NCI-H748 treated with DMSO at 0.1 percent for 48 hours (cell line): ENCODE measurements around the gene INPP5B.
"Not testable (repeated sequence)": the region's sequence is repeated elsewhere in the genome, so short reads cannot be mapped to it uniquely, and the experiment has no call there.

Experiments used
- DNase-seq: peaks from one replicate; lab custom pipeline; 2025; lab: John Stamatoyannopoulos, UW

Gene INPP5B

GRCh38 chr1:37948166-37948565, 1.3 kb upstream of the INPP5B start:
- no peak for DNase-seq

- no peak for DNase-seq
Measured at GRCh38 chr1:37947364-37947763, 511 bp upstream of the INPP5B start.

- DNase-seq: no peak
Measured at GRCh38 chr1:37945743-37946702, 830 bp downstream of the INPP5B start.

DNA sequence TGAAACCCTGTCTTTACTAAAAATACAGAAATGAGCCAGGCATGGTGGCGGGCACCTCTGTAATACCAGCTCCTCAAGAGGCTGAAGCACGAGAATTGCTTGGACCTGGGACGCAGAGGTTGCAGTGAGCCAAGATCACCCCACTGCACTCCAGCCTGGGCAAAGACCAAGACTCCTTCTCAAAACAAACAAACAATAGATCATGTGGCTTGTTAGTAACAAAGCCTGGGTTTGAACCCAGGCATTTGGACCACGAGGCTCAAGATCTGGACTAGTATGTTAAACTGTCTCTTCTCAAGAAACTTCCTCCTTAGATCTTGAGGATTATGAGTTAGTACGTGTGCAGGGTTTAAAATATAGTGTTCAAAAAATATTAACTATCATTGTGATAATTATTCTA, 1.6 kb downstream of the INPP5B start:
- DNase-seq: no peak

DNA sequence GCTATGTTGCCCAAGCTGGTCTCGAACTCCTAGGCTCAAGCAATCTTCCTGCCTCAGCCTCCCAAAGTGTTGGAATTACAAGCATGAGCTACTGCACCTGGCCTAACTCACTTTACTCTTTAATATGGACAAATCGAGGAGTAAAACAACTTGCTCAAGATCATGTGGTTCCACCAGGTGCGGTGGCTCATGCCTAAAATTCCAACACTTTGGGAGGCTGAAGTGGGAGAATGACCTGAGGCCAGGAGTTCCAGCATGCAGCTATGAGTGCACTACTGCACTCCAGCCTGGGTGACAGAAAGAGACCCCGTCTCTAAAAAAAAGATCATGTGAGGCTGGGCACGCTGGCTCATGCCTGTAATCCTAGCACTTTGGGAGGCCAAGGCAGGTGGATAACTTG, 2.0 kb downstream of the INPP5B start:
- no peak for DNase-seq

GRCh38 chr1:37944086-37944763, 2.6 kb downstream of the INPP5B start:
- DNase-seq: no peak

GRCh38 chr1:37940299-37940947, 6.4 kb downstream of the INPP5B start:
- no peak for DNase-seq

DNA sequence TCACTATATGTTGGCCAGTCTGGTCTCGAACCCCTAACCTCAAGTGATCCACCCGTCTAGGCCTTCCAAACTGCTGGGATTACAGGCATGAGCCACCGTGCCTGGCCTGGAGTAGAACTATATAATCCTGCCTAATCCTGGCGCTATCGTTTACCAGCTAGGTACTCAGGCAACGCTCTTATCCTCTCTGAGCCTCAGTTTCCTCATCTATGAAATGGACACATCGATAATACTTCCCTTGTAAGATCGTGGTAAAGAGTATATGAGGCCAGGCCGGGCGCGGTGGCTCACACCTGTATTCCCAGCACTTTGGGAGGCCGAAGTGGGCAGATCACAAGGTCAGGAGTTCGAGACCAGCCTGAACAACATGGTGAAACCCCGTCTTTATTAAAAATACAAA, 10.1 kb downstream of the INPP5B start:
- not testable (repeated sequence) for DNase-seq

GRCh38 chr1:37932759-37933158, 14.1 kb downstream of the INPP5B start:
- no peak for DNase-seq

DNA sequence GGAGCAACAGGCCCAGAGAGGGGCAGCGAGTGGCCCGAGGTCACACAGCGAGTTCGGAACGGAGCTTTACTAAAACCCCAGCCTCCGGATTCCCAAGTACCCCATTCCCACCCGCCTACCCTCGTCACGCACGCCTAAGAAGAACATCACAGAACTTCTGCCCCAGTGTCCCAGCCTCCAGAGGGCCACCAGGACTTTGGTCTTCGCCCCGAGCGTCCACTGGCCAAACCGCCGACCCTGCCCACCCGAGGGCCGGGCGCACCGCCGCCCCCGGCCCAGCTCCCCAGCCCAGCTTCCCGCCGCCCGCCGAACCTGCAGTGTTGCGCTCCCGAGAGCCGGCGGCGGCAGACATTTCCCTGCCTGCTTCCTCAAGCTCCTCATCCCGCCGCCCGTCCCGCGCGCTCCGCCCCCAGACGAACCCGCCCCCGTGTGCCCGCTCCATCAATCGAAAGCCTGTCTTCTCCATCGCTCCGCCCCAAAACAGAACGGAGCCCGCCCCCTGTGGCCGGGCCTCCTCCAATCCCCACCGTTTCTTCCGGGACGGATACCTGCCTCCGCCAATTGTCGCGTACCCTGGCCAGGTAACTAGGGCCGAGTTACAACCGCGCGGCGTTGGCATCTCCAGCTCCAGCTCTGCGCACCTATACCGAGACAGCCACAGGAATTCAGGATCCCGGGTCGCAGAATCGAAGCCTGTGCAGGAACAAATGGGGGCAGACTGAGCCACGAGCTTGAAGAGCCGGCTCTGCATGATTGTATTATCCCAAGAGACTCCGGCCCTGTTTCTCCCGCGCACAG, 15.3 kb downstream of the INPP5B start:
- peak; percentile 86 for DNase-seq

DNA sequence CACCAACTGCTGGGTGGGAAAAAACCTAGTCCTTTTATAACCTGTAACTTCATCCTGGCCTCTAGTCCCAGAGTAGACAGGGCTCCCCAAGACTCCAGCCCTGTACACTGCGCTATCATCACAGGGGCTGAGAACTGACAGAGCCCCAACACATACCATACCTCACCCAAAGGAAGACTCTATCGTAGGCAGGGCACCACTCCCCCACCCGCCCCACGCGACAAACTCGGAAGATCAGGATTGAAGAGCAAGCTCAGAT, 15.8 kb downstream of the INPP5B start:
- no peak for DNase-seq

DNA sequence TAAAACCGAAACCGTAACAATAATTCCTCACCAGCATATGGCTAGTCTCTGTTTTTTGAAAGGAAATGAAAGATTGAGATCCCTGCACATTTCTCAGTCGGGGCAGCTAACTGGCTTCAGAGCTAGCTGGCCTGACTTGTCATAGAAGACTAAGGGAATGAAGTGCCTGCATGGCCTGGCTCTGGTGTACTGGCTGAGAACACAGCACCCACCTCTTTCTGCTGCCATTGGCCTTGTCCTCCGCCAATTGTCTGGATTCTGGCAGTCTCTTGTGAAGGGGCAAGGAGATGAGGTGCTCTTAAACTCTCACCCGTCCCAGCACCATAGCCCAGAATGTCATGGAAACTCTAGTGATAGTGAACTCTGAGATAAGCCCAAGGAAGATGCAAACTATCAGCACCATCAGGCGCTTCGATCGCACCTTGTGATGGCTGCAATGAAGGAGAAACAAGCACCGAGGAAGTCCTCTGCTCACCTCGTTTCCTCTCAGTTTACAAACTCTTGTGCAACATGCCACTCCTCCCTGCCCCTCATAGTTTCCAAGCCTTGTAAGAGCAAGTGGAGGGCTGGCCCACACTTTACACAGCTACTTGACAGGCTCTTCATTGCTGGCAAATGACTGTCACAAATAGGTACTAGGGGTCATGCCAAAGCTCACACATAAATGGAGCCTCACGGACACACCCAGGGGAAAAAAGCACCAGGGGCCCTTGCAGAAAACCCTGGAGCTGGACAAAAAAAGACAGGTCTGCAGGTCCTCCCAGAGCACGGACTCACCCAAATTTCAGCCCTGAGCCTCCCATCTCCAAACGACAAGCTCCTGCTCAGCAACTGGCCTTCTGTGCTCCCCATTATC, 16.4 kb downstream of the INPP5B start:
- DNase-seq: no peak

- no peak for DNase-seq
Measured at GRCh38 chr1:37926038-37926924, 20.6 kb downstream of the INPP5B start.

DNA sequence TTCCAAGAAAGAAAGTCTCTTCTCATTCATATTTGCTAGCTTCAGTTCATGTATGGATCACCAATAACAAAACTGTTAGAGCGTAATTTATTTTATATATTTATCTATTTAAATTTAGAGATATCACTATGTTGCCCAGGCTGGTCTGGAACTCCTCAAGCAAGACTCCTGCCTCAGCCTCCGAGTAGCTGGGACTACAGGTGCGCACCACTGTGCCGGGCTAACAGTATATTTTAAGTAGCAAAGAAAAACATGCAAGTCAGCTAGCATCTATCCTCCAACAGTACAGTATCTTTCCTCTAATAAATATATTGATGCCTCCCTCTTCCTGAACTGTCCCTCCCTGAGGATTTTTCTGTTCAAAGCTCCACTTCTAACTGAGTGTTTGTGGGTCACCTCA, 21.5 kb downstream of the INPP5B start:
- DNase-seq: no peak

GRCh38 chr1:37923551-37923889, 23.3 kb downstream of the INPP5B start:
- DNase-seq: no peak

GRCh38 chr1:37922767-37923550, 23.9 kb downstream of the INPP5B start:
- no peak for DNase-seq

DNA sequence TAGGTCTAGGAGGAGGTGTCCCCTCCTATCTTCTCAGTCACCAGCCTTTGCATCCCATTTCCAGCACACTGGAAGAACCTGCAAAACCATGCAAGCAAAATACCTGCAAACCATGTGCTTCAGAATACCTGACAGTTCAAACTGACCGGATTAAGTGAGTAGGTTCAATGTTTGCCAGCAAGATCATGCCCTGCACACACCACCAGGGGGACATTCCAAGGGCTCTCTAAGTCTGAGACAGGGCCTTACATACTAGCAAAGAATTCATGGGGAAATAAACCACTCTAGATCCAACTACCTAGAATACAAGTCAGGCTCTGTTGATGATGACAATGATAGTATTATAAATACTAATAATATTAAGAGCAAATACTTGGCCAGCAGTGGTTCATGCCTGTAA, 27.6 kb downstream of the INPP5B start:
- DNase-seq: no peak

GRCh38 chr1:37915476-37916093, 31.3 kb downstream of the INPP5B start:
- DNase-seq: no peak
